BLaER1 (cell line): ENCODE results near the gene MFSD2B.

ENCODE experiments used
- H3K27ac ChIP-seq: shearing (Covaris generic); formaldehyde crosslinking; 2 replicates; pipeline ENCODE4 v1.8.1; 2022
- H3K27me3 ChIP-seq: shearing (Covaris generic); formaldehyde crosslinking; 2 replicates; pipeline ENCODE4 v1.8.1; 2022
- H3K36me3 ChIP-seq: shearing (Covaris generic); formaldehyde crosslinking; 2 replicates; pipeline ENCODE4 v1.8.1; 2022
- H3K4me1 ChIP-seq: shearing (Covaris generic); formaldehyde crosslinking; 2 replicates; pipeline ENCODE4 v1.8.1; 2022
- H3K4me2 ChIP-seq: shearing (Covaris generic); formaldehyde crosslinking; 2 replicates; pipeline ENCODE4 v1.8.1; 2022
- H3K4me3 ChIP-seq: shearing (Covaris generic); formaldehyde crosslinking; 2 replicates; pipeline ENCODE4 v1.8.1; 2022
- H3K9ac ChIP-seq: shearing (Covaris generic); formaldehyde crosslinking; 2 replicates; pipeline ENCODE4 v1.8.1; 2022
- H3K9me3 ChIP-seq: shearing (Covaris generic); formaldehyde crosslinking; 2 replicates; pipeline ENCODE4 v1.8.1; 2022
- H4K20me1 ChIP-seq: shearing (Covaris generic); formaldehyde crosslinking; 2 replicates; pipeline ENCODE4 v1.8.1; 2022
- Cebpa-rat ChIP-seq: shearing (Covaris generic); IDR thresholded peaks from 2 replicates; pipeline ENCODE4 v1.8.1; 2022

MFSD2B gene

GRCh38 chr2:24009680-24010476 lies at the start of gene MFSD2B:
MFSD2B (plus strand) TSS chr2:24010085; CDS start chr2:24010097, 12 bp downstream.
- no peaks in the 10 kb centered on the region for H3K9me3 ChIP-seq
- H3K4me1 ChIP-seq: peaks cover 7% of the 10 kb centered on the region
- H3K4me2 ChIP-seq: peak within 1 kb of the TSS; percentile 58
- no peak within 1 kb of the TSS for H3K9ac ChIP-seq
- peaks cover 51% of the 10 kb centered on the region for H3K27me3 ChIP-seq
- no peak within 1 kb of the TSS for H3K27ac ChIP-seq
- no peaks in the 10 kb centered on the region for H3K36me3 ChIP-seq
- H3K4me3 ChIP-seq: peak within 1 kb of the TSS; percentile 34; the same call in 1 of the 2 replicates
- peaks cover 39% of the 10 kb centered on the region for H4K20me1 ChIP-seq
- no peak for TF ChIP-seq Cebpa-rat

DNA sequence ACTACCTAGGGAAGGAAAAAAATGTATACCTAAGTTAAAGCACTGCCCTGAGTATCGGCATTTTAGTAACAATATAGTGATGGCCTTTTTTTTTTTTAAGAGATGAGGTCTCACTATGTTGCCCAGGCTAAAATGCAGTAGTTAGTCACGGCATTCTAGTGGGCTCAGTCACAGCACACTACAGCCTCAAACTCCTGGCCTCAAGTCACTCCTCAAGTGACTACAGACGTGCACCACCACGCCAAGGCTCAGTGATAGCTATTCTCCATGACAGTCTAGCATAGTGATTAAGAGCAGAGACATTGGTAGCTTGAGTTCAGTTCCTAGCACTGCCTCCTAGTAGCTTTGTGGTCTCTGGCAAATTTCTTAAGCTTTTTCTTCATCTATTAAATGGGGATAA lies 42.0 kb upstream of the MFSD2B start:
- H3K4me3 ChIP-seq: no peak overlapping the region
- H3K36me3 ChIP-seq: peaks cover 81% of the 10 kb centered on the region
- no peak overlapping the region for H3K27ac ChIP-seq
- no peak overlapping the region for H3K9ac ChIP-seq
- no peak overlapping the region for H3K4me2 ChIP-seq
- H3K27me3 ChIP-seq: no peaks in the 10 kb centered on the region
- no peaks in the 10 kb centered on the region for H3K4me1 ChIP-seq
- H3K9me3 ChIP-seq: no peaks in the 10 kb centered on the region
- TF ChIP-seq Cebpa-rat: no peak
- H4K20me1 ChIP-seq: peaks cover 41% of the 10 kb centered on the region

DNA sequence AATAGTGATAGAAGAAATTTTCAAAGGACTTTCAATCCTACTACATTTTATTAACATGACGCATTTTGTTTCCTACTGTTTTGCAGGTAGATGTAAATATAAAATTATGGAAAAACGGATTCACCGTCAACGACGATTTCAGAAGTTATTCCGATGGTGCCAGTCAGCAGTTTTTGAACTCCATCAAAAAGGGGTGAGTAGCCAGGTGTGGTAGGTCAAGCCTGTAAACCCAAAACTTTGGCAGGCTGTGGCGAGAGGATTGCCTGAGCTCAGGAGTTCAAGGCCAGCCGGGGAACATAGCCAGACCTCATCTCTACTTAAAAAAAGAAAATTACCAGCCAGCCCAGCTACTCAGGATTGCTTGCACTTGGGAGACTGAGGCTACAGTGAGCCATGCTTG lies 33.0 kb upstream of the MFSD2B start:
- Histone ChIP-seq H3K27ac (no peak overlapping the region), H3K4me3 (no peak overlapping the region), H3K4me2 (no peak overlapping the region), H3K9ac (no peak overlapping the region), H3K9me3 (no peaks in the 10 kb centered on the region), H4K20me1 (no peaks in the 10 kb centered on the region), H3K36me3 (peaks cover 76% of the 10 kb centered on the region), H3K27me3 (no peaks in the 10 kb centered on the region), H3K4me1 (no peaks in the 10 kb centered on the region)
- TF ChIP-seq Cebpa-rat: no peak

- Histone ChIP-seq H3K27me3 (no peaks in the 10 kb centered on the region), H3K9me3 (no peaks in the 10 kb centered on the region), H3K4me3 (no peak overlapping the region), H3K9ac (no peak overlapping the region), H3K4me1 (no peaks in the 10 kb centered on the region), H3K36me3 (peaks cover 50% of the 10 kb centered on the region), H3K4me2 (no peak overlapping the region), H4K20me1 (no peaks in the 10 kb centered on the region), H3K27ac (no peak overlapping the region)
- no peak for TF ChIP-seq Cebpa-rat
Measured at GRCh38 chr2:23988371-23988770, 21.5 kb upstream of the MFSD2B start.

DNA sequence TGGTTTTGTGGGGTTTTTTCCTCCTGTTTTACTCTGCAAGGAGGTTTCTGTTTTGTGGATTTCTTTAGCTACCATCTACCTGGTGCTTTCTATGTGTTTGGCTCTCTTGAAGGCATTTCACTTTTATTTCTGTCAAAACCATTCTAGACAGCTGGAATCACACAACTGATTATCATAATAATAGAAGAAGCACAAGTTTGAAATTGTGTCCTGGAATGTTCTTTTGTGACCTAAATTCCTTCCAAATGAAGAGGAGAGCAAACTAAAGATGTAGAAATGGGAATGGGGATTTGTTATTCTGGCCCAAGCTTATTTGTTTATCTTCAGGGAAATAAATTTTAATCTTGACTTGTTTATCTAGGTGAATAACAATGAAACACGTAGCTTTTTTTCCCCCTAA lies 17.0 kb upstream of the MFSD2B start:
- Histone ChIP-seq H3K27ac (no peak overlapping the region), H3K4me1 (no peaks in the 10 kb centered on the region), H3K27me3 (no peaks in the 10 kb centered on the region), H4K20me1 (no peaks in the 10 kb centered on the region), H3K9ac (no peak overlapping the region), H3K9me3 (no peaks in the 10 kb centered on the region), H3K4me2 (no peak overlapping the region), H3K36me3 (peaks cover 45% of the 10 kb centered on the region), H3K4me3 (no peak overlapping the region)
- no peak for TF ChIP-seq Cebpa-rat

- Histone ChIP-seq H3K9me3 (no peaks in the 10 kb centered on the region), H3K36me3 (peaks cover 49% of the 10 kb centered on the region), H3K4me1 (no peaks in the 10 kb centered on the region), H3K4me3 (no peak overlapping the region), H3K27me3 (no peaks in the 10 kb centered on the region), H4K20me1 (no peaks in the 10 kb centered on the region), H3K27ac (no peak overlapping the region), H3K9ac (no peak overlapping the region), H3K4me2 (no peak overlapping the region)
- no peak for TF ChIP-seq Cebpa-rat
Measured at GRCh38 chr2:23993736-23994269, 16.1 kb upstream of the MFSD2B start.

DNA sequence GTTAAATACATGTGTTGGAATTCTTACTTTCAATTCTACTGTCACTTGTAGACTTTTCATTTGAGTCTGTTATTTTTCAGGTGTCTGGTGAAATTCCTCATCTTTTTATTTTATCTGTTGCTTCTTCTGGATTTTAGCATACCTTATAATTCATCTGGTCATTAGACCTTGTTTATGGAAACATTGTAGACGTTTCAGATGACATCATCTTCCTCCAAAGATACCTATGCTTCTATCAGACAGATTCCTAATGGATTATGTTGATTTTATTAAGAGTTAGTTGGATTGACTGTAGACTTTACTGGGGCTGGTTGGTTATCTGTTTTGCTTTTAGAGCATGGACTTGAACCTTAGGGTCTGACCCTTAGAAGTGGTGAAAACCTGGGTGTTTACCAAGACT lies 15.3 kb upstream of the MFSD2B start:
- Histone ChIP-seq H3K4me2 (no peak overlapping the region), H3K27ac (no peak overlapping the region), H3K4me1 (no peaks in the 10 kb centered on the region), H3K9ac (no peak overlapping the region), H4K20me1 (no peaks in the 10 kb centered on the region), H3K4me3 (no peak overlapping the region), H3K36me3 (peaks cover 49% of the 10 kb centered on the region), H3K27me3 (no peaks in the 10 kb centered on the region), H3K9me3 (no peaks in the 10 kb centered on the region)
- no peak for TF ChIP-seq Cebpa-rat

- H4K20me1 ChIP-seq: peaks cover 39% of the 10 kb centered on the region
- no peak overlapping the region for H3K9ac ChIP-seq
- no peaks in the 10 kb centered on the region for H3K9me3 ChIP-seq
- H3K4me1 ChIP-seq: peaks cover 7% of the 10 kb centered on the region
- H3K4me2 ChIP-seq: no peak overlapping the region
- H3K27me3 ChIP-seq: peaks cover 51% of the 10 kb centered on the region
- H3K27ac ChIP-seq: no peak overlapping the region
- no peak overlapping the region for H3K4me3 ChIP-seq
- TF ChIP-seq Cebpa-rat: no peak
- H3K36me3 ChIP-seq: peaks cover 7% of the 10 kb centered on the region; the same call in 1 of the 2 replicates
Measured at GRCh38 chr2:24007693-24008092, 2.2 kb upstream of the MFSD2B start.

- TF ChIP-seq Cebpa-rat: no peak
- Histone ChIP-seq H3K9ac (no peak overlapping the region), H3K4me2 (no peak overlapping the region), H3K4me3 (no peak overlapping the region), H4K20me1 (peaks cover 39% of the 10 kb centered on the region), H3K36me3 (no peaks in the 10 kb centered on the region), H3K27ac (no peak overlapping the region), H3K9me3 (no peaks in the 10 kb centered on the region), H3K27me3 (peaks cover 51% of the 10 kb centered on the region), H3K4me1 (peaks cover 7% of the 10 kb centered on the region)
Measured at GRCh38 chr2:24008672-24009366, 1.1 kb upstream of the MFSD2B start.

DNA sequence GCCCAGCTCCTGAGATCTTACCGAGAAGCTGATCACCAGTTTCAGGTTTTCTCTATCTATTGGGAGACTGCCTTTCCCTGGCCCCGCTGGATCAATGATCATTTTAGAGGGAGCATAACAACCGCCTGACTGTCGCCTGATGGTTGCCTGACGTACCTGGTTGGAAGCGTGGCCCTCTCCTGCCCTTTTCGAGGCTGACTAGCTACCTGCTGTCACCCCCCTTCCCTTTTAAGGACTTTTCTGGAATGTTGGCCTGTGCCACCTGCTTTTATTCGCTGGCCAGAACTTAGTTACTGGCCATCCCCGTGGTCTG lies 562 bp upstream of the MFSD2B start:
- H3K9me3 ChIP-seq: no peaks in the 10 kb centered on the region
- H3K27me3 ChIP-seq: peaks cover 51% of the 10 kb centered on the region
- no peaks in the 10 kb centered on the region for H3K36me3 ChIP-seq
- no peak overlapping the region for H3K9ac ChIP-seq
- H3K4me2 ChIP-seq: peak overlapping the region; percentile 58; the same call in 1 of the 2 replicates
- H3K27ac ChIP-seq: no peak overlapping the region
- TF ChIP-seq Cebpa-rat: no peak
- peaks cover 7% of the 10 kb centered on the region for H3K4me1 ChIP-seq
- 0 out of 2 replicates have a peak overlapping the region, but pooled peaks have one; percentile 34 for H3K4me3 ChIP-seq
- H4K20me1 ChIP-seq: peaks cover 39% of the 10 kb centered on the region
